Measurements from ENCODE around the gene FLYWCH2.

Gene FLYWCH2

GRCh38 chr16:2946649-2947048 is 63.6 kb downstream of the FLYWCH2 start:
- DNase-seq, result no peak
